ENCODE data around the gene E2F4.

GRCh38 chr16:67183284-67183626, 8.7 kb upstream of the E2F4 start:
- TF ChIP-seq, protein P1, sequence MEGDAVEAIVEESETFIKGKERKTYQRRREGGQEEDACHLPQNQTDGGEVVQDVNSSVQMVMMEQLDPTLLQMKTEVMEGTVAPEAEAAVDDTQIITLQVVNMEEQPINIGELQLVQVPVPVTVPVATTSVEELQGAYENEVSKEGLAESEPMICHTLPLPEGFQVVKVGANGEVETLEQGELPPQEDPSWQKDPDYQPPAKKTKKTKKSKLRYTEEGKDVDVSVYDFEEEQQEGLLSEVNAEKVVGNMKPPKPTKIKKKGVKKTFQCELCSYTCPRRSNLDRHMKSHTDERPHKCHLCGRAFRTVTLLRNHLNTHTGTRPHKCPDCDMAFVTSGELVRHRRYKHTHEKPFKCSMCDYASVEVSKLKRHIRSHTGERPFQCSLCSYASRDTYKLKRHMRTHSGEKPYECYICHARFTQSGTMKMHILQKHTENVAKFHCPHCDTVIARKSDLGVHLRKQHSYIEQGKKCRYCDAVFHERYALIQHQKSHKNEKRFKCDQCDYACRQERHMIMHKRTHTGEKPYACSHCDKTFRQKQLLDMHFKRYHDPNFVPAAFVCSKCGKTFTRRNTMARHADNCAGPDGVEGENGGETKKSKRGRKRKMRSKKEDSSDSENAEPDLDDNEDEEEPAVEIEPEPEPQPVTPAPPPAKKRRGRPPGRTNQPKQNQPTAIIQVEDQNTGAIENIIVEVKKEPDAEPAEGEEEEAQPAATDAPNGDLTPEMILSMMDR (IDR thresholded peaks at IDR 0.05 in 8 of 11, conservative IDR thresholded peaks at IDR 0.05 in 3 of 11): no peak
- no peak for TF ChIP-seq POLR2AphosphoS5 (IDR thresholded peaks at IDR 0.05)

Data from spleen (tissue), 7 donors.